Activated CD4-positive, alpha-beta T cell treated with anti-CD3 and anti-CD28 coated beads, Interleukin-2, amount 50 U/mL, for 48 hours (primary cell): Measurements from ENCODE around the gene TRIM63.

ENCODE experiments used
- DNase-seq, 2 experiments: peaks; one replicate each; pipeline ENCODE4 v3.0.0-alpha.2; 2020

TRIM63 gene

DNA sequence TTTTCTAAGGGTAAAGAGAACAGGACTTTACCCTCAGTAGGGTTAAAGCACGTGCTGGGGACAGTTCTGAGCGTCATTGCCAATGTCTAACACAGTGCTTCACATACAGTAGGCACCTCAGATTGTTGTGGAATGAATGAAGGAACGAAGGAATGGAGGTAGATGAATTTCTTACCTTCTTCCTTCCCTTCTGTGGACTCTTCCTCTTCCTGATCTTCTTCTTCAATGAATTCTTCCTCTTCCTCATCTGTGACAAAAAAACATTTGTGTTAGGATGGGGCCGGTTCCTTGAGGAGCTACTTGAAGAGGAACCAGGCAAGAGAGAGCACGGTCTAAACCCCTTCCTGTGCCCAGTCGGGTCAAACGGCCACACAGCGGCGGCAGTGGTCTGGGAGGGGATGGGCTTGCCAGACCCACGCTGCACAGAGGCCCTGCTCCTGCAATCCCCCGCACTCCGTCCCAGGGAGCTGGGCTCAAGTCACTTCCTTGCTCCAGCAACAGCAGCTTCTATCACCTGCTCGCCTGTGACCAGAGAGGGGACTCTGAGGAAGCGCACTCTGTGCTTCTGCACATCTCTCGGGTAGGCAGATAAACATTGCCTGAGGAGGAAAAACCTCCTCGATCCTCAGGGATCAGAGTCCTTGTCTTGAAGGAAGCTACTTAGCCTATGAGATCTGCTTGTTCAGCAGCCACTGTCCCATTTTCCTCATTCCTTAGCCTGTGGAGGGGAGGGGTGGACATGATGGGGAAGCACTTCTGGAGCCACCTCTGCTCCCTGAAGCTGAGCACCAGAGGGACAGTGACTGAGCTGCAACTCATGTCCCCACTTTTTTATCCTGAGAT is 13.5 kb downstream of the TRIM63 start:
- DNase-seq = no peak

DNA sequence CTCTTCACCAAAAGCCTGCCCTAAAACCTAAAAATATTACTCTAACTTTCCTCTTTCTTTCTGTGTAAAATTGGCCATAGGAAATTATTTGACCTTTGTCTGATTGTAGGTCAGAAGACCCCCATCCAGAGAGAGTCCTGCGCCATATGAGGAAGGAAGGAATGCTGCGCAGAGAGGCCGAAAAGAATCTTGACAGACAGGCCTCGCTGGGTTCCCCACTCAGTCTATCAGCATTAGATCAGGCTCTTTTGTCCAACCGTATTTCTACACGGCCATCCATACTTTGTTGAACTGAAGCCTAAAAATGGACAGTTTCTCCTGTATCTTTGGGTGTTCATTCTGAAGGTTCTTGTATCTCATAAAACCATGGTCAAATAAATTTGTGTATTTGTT is 17.2 kb downstream of the TRIM63 start:
- DNase-seq = no peak

DNA sequence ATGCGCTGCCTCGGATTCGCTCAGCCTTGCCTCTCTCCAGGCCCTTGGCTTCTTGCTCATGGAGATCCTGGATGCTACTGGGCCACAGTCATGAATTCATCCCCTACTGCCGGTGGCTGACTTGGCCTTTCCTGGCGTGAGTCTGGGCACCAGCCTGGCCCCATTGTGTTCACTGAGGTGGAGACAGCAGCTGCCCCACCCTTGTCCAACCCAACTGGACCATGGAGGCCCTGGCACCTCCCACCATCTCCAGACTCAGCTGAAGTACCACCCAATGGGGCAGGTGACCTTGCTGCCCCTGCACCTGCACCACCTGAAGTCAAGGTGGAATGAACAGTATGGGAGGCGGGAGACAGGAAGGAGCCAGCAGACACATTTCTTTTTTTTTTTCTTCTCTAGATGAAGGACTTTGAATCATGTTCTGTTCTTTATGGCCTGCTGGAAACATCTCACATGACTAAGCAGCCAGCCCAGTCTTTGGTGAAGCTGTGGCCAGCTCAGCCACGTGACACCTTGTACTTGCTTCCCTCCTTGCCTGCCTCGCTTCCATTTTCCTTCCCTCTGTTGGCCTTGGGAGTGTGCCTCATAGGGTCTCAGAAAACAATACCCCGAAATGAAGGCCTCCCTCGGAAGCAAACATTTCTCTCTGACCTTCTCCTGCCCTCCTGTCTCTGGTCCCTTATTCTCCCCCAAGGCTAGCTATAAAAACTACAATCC is 17.7 kb downstream of the TRIM63 start:
- no peak for DNase-seq

DNA sequence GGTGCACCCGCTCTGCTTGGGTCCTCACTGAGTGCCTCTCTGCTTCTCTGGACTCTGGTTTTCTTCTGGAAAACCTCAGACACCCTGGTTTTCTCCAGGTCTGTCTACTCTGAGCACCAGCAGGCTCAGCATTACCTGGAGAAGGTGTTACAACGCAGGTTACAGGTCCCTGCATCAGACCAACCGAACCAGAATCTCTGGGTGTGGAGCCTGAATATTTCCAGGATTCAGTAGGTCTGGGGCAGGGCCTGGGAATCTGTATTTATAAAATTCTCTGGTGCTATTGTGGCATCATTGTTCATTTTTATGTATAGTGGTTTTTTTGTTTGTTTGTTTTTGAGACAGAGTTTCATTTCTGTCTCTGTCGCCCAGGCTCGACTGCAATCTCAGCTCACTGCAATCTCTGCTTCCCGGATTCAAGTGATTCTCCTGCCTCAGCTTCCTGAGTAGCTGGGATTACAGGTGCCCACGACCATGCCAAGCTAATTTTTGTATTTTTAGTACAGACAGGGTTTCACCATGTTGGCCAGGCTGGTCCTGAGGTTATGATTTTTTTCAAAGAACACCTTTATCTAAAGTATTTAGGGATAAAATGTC is 20.1 kb downstream of the TRIM63 start:
- no peak for DNase-seq

DNA sequence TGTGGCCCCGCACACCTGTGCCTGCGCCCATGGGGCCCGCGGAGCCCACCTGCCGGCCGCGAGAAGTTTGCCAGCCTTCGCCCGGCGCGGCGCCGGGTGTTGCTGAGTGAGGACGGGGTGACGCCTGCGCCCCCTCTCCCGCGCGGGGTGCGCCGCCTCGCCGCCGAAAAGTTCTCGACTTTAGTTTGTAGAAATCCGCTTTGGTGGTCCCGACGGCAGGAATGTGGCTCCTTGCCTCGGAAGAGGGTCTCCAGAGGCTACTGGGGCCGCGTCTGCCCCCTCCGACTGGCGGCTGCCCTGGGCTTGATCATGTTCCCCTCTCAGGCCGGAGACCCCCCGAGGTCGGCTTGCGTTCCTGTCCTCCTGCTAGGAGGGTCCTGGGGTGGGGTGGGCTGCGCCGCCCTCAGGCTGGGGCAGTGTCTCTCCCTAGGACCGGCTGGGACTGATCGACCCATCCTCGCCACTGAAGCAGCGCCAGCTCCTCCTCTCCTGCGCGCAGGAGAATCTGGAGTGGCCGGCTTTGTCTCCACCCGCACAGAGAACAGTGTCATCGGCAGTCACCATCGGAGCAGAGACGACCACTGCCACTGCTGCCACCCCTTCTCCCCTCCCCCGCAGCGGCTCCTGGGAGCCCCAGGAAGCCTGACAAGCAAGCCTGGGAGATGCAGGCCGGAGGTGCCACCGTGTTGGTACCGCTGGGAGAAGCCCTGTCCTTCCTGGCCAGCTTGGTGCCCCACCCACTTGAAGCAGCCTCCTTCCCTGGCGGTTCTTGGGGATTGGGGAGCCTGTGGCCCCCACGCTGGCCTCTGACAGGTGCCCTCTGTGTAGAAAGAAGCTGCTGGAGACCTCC is 21.0 kb downstream of the TRIM63 start:
- DNase-seq = no peak

DNA sequence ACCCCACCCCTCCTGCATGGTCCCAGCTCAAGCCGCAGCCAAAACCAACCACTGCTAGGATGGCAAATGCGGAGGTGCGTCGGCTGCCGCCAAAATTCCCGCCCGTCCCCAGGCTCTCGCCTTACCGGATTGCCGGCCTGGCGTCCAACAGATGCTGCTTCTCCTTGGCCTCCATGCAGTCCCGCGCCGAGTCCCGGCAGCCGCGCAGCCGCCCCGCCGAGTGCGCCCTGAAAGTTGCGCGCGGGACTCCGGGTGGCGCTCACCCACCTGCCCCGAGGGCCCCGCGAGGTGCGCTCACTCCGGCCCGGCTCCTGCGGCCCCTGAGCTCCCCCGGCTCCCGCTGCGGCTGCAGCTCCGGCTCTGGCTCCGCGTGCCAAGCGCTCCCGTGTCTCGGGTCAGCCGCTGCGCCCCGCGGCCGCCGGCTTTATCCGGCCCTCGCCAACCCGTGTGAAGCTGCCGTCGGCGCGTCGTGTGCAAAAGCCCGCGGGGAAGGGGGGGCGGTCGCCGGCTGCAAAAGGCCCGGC is 21.6 kb downstream of the TRIM63 start, which contains the start of gene SLC30A2:
SLC30A2 (minus strand) TSS at position 397 of the 524 bp plus-strand sequence; CDS start at position 175, 222 bp downstream.
- no peak for DNase-seq

DNA sequence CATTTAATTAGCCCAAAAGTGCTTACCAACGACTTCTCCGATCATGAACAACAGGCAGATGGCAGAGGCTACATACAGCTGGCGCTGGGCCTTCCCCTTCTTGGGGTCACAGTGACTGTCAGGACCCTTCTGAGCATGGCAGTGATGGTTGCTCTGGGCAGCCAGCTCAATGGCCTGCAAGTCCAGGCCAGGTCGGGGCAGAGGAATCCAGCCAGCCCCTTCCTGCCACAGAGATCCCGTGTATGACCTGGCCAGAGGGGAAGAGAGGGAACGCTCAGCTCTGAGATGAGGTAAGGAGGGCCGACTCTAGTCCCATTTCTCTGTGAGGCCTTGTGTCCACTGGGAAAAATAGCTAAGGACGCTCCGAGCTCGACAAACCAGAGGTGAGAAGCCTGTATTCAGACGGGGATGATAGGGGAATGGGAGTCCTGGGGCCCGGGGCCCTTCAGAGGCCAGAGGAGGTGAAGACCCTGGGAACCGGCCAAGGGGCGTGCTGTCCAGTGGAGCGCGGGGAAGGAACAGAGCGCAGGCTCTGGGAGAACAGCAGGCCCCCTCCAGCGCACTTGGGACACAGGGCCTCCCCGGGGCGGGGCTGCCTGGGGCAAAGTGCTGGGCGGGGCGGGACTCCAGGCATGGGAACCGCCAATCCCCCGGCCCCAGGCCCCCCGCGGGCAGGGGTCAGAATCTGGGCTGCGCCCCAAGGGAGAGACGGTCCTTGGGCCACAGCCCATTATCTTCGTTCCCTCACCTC is 22.3 kb downstream of the TRIM63 start:
- DNase-seq = no peak

DNA sequence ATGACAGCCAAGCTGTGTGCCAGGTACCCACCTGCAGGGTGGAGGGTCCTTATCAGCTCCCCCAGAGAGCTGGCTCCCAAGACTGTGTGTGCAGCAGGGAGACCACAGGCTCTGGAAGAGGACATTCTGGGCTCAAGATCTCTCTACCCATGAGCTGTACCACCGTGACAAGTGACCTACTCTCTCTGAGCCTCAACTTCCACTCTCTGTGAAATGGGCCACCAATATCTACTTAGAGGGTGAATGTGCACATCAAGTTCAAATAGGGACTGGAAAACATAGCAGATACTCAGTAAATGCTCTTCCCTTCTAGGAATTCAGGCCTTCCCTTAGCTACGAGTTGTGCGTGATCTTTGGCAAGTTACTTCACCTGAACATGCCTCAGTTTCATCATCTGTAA is 23.0 kb downstream of the TRIM63 start:
- no peak for DNase-seq

DNA sequence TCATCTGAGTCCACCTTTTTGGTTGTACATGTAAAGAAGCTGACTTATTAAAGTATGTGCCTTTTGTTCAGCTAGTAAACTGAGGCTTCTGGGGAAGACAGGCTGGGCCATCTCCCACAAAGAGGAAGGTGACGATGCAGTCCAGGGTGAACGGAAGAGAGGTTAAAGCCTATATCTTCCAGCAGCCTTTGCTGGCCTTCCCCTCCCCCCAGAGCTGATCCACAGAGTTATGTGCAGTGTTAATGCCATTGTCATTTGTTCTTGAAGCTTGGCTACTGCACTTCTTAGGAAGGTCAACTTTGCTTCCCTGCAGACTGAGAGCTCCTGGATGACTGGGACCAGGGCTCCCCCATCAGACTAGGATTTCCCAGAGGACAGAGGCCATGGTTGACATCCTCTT is 23.7 kb downstream of the TRIM63 start:
- DNase-seq = no peak

DNA sequence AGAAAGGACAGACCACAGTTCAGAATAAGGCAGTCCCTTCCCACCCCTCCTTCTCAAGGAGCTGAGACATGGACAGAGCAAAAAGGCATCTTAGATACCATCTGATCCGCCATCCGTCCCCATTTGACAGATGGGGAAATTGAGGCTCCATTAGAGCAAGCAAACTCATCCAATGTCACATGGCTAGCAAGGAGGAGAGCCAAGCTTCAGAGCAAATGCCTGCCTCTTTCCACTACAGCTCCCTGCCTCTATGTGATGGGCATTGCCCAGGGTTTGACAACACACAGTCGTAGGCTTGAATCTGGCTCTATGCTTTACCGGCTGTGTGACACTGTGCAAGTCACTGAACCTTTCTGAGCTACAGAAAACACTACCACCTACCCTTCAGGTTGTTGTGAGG is 25.5 kb downstream of the TRIM63 start:
- no peak for DNase-seq

DNA sequence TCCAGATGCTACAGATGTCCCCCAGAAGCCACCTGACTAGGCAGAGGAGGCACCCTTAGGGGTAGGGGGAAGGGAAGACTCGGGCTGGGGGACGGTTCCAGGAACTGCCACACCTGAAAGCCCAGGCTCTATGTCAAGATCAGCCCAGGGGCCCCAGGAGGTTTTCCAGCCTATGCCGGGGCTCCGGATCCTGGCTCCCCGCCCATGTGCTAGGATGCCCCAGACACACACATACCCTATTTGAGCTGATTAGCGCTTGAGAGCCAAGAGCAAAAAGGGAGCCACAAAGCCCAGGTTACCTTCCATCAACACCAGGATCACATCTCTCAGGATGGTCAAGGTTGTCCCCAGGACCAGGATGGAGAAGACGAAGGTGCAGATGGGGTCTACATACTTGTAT is 26.0 kb downstream of the TRIM63 start:
- no peak for DNase-seq

DNA sequence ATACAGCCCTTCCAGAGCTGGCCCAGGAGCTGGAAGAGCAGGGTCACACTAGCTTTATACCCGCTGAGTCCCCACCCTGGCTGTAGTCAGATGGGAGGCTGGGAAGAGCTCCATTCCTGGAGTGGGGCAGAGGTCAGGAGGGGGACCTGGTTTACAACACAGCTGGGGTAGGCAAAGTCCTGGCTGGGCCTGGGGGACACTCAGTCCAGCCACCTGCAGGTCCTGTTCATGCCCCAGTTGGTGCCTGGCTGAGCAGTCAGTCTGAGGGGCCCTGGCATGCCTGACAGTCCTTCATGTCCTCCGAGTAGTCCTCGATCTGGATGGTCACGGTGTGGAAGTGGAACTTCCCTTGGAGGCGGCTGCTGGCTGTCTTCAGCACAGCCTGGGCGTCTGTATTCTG is 28.5 kb downstream of the TRIM63 start:
- DNase-seq = no peak

DNA sequence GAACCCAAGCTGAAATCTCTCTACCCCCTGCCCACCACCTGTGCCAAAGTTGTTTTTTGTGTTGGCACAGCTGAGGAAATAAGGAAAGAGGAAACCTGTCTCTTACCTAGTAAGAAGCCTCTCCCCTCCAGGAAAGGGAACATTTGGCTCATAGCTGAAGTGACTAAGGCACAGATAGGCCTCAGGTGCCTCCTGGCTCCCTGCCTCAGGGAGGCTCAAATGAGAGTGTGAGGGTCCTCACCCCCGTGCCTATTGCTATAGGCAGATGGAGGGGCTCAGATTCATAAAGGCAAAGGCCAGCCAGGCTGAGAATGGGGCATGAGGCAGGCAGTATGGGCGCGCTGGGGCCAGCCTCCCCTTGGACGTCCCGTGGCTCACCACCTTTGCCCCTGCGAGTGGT is 29.0 kb downstream of the TRIM63 start:
- DNase-seq = no peak

DNA sequence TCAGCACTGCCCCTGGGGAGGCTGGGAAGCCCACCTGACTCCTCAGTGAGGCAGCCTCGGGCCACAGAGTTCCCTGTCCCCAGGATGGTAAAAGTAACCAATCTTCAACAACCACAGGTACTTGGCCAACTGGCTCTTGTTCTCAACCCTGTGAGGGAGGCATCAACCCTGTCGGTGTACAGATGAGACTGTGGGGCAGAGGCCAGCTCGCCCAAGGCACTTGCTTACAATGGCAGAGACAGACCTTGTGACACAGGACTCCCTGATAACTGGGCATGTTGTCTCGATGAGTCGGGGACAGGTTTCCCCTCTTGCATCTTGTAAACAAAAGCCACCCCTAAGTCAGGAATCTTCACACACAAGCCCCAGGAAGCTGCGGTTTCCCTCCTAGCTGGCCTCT is 29.5 kb downstream of the TRIM63 start:
- no peak for DNase-seq

DNA sequence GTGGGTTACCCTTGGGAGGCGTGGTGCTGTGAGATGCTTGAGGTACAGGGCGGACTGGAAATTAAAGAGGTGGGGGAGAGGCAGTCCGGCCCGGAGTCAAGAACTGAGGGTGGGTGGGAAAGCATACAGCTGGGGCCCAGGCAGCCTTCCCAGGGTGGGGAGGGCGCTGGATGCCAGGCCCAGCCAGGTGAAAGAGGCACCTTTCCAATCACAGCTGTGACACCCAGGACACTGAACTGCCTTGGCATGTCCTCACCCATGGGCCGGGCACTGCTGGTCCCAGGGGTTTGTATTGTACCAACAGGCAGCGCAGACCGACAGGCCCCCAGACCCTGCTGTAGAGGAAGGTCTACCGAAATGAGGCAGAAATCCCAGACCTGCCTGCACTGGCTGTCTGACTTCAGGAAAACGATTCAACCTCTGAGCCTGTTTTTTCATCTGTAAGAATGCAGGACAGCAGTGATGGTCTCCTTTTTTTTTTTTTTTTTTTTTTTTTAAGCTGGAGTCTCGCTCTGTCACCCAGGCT is 30.6 kb downstream of the TRIM63 start:
- DNase-seq = no peak

DNA sequence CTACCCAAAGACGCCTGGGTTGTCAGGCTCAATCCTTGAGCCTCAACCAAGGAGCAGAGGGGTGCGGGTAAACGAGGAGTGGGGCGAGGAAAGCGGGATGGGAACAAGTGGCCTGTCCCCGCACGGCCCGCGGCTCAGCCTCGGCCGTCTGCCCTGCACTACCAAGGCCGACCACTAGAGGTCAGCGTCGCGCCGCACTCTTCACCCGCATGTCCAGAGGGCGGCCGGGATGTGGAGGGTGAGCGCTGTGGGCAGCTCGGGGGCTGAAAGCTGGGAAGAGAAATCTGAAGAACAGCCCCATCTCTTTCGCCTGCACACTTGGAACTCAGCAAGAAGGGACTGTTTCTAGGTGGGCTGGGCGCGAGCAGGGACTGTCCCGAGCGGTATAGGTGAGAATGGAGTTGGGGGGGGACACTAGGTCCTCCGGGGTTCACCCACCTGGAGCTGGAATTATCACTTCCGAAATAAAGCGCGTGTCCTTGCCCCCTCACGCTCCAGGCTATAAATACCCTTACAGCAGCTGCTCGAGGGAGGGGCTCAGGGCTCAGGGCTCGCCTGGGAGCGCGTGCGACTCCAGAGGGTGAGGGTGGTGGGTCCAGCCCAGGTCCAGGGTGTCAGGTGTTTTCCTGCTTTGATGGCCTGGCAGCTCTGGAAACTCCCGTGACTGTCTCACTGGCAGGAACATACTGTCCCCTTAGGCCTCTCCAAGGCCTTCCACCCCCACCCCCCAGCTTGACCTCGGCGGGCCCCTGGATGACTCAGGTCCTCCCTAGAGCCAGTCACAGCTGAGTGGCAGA is 31.3 kb downstream of the TRIM63 start:
- DNase-seq = peak; percentile 82 to 86

DNA sequence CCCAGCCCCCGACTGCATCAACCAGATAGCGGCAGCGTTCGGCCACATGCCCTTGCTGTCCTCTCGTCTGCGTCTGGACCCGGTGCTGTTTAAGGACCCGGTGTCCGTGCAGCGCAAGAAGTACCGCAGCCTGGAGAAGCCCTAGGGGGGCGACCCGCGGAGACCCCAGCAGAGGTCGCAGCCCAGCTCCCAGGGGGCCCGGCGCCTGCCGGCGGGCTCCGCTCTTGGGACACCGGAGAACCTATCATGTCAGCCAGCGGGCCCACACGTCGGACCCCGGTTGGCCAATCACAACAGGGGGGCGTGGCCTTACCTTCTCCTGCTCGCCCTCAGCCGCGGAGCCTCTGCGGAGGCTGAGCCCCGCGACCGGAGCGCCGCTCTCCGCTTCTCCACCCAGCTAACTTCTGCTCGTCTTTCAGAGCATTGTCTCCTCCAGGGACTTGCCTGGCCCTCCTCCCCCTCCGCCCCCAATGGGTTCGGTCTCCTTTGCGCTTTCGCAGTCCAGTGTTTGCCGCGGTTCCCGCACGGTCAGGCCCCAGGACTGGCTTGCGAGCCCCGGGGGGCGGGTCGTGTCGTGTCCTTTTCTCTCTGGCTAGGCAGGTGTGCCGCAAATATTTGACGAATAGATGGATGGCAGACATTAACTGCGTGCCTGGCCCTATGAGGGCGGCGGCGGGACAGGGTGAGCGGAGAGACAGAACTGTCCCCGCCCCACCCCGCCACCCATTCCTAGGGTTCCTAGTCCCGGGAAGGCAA is 32.0 kb downstream of the TRIM63 start:
- peak; percentile 93 to 96 for DNase-seq

DNA sequence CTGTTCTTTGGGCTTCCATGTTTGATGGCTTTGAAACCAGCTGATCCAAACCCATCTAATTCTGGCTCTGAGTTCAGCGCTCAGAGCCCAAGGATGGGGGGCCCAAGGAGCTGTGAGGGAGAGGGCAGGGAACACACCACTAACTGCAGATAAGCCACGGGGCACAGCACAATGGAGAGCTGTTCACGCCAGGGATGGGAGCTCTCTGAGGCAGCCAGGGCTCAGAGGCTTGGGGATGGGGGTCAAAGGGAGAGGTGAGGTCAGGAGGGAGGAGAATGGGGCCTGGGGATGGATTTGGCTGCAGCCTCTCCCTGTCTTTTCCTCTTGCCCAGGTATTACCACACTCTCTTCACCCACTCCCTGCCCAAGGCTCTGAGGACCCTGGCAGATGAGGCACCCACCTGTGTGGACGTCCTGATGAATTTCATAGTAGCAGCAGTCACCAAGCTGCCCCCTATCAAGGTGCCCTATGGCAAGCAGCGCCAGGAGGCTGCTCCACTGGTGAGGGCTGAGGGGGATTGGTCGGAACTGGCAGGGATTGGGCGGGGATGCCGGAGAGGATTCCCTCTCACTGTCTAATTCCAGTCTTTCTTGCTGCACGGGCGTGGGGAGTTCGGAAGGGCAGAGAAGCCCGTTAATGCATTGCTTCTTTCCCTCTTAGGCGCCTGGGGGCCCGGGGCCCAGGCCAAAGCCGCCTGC is 32.8 kb downstream of the TRIM63 start:
- peak in 1 of 2 experiments; percentile 11 for DNase-seq

DNA sequence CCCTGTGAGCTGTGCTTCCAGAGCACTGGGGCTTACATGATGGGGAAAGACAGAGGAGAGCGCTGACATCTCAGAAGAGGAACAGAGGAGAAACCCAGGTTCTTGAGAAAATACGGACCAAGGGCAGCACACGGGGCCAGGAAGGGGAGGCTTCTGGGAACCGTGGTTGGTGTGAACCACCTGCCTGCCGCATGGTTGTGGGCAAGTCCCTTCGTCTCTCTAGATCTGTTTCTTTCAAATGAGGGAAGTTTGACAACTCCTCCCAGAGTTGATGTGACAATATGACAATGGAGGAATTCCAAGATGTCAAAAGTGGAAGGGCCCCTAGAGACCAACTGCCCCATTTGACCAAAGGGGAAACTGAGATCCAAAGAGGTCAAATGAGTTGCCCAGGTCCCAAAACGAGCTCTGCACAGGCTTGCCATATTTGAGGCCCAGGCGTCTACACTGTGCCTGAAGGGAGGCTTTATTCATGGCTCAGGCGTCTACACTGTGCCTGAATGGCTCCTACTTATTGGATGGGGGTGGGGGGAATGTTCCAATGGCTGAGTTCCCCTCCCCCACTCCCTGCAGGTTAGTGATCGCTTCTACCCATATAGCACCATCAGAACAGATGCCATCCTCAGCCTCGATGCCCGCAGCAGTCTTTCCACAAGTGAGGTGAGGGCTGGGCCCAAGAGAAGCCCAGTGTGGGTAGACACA is 34.6 kb downstream of the TRIM63 start:
- DNase-seq = no peak
